DMS79 treated with DMSO at 0.1 percent for 48 hours (cell line): ENCODE results near the gene GALNT17.

Experiments used
- DNase-seq: peaks from one replicate; lab custom pipeline; 2025; lab: John Stamatoyannopoulos, UW

GALNT17 gene

DNA sequence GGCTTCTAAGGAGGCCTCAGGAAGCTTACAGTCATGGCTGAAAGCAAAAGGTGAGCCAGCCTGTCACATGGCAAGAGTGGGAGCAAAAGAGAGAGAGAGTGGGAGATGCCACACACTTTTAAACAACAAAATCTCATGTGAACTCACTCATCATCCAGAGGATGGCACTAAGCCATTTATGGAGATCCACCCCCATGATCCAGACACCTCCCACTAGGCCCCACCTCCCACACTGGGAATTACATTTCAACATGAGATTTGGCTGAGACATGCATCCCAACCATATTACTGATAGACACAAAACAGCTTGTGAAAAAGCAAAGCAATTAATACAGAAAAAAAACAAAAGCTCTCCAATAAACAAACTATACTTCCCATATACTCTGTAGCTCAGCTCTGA is 210.3 kb downstream of the GALNT17 start:
- no peak for DNase-seq

DNA sequence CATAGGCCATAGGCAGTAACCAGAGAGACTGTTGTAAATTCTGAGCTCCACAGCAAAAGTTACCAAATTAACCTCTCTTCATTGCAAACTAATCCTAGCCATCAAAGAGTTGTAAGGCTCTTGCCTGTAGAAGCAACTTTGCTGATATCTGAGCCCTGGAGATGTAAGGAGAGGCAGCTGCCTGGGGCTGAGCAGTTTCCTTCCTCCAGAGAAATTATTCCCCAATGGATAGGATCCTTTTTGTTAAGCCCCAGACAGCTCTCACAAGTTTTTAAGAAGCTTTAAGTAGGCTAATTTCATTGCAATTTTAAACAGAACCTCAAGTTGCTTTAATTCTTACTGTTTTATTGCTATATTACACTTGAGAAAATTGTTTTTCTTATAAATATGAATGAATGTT is 211.1 kb downstream of the GALNT17 start:
- DNase-seq = no peak

DNA sequence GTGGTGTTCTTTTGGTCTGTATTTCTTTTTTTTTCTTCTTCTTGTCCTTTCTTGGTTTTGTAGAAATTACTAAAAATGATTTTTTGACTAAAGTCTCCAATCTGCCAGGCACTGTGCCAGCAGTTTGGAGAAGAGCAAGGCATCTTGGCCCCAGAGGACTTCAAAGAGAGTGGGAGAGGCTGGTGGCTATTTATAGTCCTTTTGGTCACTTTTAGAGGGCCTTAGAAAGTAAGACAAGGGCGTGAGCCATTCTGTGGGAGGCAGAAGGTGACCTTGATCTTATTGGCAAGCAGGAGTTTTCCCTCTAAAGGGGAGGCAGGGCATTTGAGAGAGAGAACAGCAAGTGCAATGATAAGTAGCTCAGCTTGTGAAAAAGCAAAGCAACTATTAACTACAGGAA is 211.9 kb downstream of the GALNT17 start:
- no peak for DNase-seq

DNA sequence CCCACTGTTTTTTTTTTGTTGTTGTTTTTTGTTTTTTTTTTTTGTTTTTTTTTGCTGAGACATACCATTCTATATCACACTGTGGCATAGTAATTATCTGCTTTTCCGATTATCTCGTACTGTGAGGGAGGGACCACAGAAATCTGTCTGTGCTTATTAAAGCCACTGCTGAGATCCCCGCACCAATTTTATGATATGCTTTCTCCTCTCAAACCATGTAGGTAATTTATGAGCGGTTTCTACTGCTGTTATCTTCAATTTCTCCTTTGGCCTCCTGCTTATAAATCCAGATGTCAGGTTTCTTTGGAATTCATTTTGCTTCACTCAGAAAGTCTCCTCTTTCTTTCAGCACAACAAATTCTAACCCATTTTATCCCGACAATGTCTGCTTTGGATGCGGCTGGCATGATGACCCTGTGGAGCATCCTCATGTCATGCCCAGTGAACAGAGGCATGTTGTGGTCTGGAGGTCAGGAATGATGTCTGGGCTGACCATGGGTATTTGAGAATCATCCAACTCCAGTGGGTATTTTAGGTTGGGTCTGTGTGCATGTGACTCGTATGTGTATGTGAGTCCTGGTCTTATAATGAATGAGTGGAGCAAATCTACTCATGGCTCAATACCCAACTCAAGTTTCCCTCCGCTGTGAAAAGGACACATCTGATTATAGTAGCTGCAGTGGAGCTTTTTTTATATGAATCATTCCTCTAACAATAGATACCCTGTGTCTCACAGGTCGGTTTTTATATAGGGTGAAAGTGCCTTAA is 213.4 kb downstream of the GALNT17 start:
- no peak for DNase-seq

DNA sequence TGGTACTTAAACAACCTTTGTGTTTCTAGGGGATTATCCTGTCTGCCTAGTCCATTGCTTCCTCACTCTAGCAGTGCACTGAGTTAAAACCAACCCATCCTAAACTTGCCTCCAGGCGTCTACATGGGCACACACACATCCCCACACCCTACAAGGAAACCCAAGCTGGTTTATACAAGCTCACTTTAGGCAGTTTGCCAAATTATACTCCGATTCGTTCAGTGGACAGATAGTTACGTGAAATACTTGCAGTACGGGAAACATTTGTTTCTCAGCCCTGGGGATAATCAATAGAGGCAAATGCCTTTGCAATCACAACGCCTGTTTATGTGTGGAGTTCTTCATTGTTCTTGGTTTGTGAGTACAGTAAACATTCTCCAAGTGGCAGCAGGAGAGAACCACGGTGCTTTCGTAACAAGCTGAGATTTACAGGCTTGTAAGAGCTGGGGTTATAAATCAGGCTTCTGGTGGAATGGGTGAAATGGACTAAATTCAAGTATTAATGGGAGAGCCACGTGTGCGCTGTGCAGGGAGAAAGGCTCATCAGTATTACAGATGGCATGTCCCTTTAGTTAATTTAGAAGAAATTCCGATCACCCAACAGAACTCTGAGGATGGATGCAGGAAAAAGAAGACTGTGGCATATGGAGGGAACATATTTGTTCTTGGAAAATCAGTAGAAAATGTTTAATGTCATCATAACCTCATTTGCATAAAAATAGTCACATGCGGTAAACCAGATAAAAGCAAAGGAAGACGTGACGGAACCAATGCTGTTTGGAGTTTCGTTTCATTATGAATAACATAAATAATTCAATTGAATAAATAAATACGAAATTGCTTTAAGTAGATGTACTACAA is 217.1 kb downstream of the GALNT17 start:
- DNase-seq = no peak

DNA sequence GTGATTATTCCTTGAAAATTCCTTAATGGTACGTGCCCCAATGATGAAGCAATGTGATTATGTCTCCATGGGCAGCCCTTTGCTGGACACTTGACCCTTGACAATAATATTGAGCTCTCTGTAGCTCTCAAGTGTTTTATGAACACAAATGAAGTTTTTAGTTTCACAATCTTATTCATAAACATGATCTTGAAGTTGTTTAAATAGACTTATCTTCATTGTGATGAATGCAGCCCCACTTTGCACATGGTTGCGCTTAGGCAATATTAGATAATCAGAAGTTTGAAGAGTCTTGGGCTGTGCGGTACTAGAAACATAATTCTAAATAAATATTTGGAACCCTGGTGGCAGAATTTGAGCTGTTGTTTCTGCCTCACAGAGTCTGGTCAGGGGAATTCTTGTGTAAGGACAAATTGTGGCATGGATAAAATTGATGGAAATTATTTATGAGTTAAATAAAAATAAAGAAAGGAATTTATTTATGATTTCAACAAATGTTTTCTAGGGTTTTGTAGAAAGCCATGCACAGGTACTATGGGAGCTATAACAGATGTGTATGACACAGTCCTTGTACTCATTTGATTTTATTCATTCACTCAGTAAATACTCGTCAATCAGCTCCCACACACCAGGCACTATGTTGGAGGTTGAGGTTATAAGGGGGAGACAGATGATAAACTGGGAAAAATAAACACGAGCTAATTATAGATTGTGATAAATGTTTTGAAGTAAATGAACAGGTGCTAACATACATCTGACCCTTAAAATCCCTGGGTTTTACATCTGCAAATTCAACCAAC is 217.9 kb downstream of the GALNT17 start:
- no peak for DNase-seq

DNA sequence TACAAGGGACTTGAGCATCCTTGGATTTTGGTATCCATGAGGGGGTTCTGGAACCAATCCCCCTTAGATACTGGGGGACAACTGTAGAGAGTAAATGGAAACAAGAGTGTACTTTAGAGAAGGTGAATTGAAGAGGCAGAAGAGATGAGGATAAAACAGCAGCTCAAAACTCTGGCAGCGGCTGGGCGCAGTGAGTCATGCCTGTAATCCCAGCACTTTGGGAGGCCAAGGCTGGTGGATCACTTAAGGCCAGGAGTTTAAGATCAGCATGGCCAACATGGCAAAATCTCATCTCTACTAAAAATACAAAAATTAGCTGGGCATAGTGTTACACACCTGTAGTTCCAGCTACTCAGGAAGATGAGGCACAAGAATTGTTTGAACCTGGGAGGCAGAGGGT is 218.7 kb downstream of the GALNT17 start:
- DNase-seq = no peak

DNA sequence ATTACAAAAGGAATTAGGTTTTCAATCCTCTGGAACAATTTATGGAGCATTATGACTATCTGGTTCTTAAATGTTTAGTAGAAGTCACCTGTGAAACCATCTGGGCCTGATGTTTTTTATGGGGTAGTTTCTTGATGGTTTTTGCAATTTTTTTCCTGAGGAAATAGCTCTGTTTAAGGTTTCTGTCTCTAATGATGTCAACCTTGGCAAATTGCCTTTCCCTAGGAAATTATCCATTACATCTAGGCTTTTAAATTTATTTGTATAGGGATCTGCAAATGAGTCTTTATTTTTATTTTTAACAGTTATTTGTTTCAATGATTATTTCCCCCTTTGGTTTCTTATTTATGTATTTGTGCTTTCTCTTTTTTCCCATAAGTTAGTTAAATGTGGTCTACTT is 222.8 kb downstream of the GALNT17 start:
- DNase-seq = no peak

DNA sequence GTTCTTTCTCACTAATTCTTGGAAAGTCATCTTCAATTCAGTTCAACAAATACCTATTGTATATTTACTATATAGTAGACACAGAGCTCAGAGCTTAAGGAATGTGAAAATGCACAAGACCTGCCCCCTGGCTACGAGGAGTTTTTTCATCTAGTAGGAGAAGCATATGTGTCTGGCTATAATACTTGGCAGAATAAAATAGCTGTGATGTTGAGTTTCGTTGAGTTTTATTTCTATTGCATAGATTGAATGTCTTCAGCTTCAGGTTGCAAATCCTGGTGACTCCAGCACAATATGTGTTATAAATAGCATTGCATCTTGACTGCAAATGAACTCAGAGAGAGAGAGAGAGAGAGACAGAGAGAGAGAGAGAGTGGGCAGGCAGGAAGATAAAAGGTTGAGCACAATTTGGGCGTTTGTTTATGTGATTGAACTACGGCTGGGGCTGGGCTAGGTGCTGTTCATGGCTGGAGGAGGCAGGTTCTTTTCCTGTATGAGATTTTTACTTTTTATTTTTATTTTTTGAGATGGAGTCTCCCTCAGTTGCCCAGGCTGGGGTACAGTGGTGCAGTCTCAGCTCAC is 229.6 kb downstream of the GALNT17 start:
- DNase-seq = no peak

DNA sequence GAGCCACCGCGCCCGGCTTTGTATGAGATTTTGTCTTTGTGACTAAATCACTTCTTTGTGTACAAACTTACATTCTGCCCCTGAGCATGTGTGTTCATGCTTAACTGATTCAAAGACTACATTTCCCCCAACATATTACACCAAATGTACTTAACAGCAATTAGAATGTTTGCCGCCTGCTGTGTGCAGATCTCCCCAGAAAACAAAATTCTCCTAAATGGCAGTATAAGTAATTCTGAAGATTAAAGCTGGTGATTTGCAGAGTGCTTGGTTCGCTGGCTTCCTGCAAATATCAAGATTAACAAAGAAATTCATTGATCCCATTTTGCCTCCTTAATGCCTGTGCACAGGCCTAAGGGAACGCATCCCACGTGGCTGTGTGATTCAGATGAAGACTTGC is 230.3 kb downstream of the GALNT17 start:
- no peak for DNase-seq

DNA sequence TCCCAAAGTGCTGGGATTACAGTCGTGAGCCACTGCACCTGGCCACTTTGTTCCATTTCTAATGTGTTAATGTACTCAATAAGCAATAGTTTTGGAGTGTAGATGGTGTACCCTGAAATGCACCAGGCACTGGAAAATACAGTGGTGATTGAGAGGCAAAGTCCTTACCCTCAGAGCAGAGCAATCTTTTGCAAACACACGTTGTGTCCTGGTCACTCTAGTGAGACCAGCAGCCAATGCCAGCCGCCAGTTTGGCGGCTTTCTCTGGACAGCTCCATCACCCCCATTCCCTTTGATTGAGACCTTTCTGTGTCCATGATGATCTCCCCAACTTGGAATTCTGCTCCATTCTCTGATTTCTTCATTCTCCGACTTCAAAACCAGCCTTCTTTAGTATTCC is 231.3 kb downstream of the GALNT17 start:
- no peak for DNase-seq

DNA sequence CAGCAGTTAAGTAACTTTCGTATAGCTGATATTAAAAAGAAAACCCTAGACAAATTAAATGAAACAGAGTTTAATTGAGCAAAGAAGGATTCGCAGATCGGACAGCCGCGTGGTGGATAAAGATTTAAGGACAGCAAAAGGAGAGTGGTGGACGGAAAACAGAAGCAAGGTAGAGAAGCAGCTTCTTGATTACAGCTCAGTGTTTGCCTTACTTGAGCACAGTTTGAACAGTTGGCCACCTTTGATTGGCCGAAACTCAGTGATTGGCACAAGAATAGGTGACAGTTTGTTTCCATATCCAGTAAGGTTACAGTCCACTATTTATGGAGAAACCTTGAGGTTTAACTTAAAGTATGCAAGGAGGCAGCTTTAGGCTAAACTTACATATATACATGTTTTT is 231.7 kb downstream of the GALNT17 start:
- no peak for DNase-seq

DNA sequence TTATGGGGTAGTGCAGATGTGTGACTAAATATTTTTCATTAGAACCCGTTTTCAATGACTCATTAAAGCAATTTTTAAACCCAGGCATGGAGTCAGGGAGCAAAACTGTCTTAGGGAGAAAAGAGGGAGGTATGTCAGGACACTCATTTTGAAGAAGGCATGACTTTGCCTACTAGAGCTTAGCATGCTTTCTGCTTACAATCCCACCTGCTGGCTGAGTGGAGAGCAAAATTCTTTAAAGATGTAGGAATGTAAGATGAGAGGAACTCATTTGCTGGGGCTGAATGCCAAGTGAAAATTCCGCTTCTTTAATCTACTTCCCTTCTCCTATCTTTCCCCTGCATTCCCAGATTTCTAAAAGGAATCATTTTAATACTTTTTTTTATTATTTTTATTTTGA is 232.6 kb downstream of the GALNT17 start:
- no peak for DNase-seq

DNA sequence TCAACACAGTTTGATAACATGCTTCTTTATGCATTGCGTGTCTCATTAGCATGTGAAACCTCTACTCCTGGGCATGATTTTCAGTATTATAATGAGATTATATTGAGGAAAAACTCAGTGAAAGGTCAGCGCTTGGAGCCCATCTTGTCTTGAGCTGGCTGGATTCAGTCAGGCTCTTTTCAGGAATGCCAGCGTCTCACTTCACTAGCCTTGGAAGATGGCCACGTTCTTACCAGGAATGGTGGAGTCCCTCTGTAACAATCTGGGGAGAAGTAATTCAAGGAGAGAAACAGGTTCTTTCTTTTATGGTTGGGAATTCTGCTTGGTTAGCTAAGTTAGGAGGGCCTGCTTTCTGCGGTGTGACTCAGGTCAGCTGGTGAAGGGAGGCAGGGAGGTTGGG is 241.0 kb downstream of the GALNT17 start:
- no peak for DNase-seq

DNA sequence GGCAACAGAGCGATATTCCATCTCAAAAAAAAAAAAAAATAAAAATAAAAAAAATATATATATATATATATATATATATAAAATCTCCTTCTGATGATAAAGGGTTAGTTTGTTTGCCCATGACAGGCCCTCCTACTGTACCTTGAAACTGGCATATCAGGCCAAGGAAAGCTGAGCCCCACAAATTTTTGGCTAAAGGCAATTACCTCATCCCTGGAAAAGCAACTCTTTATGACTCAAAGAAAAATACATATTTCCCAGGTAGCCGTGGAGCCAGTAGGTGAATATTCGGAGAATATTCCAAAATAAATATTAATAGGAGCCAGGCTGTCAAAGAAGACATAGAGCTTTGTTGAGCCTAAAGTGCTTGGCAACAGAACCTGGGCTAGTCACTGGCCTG is 245.1 kb downstream of the GALNT17 start:
- DNase-seq = no peak

DNA sequence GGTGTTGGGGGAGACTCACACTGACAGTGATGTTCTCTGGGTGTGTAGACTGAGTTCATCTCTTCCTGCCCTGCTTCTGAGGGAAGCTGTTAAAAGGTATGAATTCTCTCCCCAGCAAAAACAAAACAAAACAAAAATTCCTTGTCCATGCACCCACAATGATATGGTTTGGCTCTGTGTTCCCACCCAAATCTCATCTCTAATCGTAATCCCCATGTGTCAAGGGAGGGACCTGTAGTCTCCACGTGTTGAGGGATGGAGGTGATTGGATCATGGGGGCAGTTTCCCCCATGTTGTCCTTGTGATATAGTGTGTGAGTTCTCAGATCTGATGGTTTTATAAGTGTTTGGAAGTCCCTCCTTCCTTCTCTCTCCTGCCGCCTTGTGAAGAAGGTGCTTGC is 245.5 kb downstream of the GALNT17 start:
- no peak for DNase-seq

DNA sequence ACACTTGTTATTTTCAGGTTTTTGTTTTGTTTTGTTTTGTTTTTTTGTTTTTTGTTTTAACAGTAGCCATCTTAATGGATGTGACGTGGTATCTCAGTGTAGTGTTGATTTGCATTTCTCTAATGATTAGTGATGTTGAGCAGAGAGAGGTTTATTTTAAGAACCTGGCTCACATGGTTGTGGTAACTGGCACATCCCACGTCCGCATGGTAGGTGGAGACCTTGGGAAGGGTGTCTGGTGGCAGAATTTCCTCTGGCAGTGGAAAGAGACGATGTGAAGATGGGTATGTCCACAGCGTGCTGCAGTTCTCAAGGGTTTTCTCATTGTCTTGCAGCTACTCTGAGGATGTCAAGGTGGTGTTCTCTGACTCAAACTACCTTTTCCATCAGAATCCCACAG is 252.2 kb downstream of the GALNT17 start:
- DNase-seq = no peak

DNA sequence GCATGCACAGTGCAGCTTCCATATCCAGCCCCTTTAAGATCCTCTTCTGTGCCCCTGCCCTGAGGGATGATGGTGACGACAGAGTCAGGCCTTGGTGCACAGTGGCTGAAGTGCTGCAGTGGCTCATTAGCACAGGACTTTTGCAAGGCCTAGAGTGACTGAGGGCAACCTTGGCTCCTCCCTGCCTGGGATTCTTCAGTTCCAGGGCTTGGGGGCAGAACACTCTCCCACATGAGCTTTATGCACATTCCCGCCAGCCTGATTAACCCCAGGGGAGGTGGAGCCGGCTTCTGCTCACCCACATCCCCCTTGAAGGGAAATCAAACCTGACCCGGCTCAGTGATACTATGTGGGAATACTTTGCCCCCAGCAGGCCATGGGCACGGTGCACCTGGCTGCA is 253.4 kb downstream of the GALNT17 start:
- DNase-seq = no peak

DNA sequence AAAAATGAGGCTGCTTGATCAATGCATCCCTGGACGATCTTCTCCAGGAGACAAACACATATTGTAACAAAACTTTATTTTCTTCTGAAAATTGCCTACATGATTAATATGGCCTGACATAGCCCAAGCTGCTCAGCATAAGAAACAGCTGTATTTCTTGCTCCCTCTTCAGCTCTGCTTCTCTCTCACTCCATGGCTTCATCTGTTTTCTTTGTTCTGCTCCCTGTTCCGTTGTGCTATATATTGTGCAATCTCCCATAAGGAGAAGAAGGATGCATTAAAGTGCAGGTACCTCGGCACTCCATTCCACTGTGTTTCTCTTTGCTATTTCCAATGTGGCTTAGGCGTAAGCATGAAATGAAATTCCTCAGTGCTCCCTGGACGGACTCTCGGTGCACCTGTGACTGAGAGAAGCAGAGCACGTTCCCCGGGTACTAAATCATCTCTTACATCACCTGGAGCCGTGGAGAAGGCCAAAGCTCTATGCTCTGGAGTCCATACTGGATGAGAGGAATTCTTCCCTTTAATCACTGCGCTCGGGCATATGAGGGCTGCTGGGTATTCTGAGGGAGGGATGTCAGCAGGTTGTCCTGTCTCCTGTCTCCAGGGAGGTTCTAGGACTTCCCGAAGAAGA is 254.3 kb downstream of the GALNT17 start:
- DNase-seq = no peak

DNA sequence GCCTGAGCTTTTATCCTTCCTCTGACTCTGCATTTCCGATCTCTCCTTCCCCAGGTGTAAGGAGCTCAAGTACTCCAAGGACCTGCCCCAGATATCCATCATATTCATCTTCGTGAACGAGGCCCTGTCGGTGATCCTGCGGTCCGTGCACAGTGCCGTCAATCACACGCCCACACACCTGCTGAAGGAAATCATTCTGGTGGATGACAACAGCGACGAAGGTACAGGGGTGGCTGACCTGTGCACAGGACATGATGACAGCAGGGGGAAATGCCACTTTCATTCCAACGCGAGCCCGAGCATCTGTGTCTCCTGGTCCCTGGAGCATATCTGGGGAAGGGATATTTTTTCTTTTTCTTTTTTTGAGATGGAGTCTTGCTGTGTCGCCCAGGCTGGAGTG is 256.2 kb downstream of the GALNT17 start:
- DNase-seq = no peak

DNA sequence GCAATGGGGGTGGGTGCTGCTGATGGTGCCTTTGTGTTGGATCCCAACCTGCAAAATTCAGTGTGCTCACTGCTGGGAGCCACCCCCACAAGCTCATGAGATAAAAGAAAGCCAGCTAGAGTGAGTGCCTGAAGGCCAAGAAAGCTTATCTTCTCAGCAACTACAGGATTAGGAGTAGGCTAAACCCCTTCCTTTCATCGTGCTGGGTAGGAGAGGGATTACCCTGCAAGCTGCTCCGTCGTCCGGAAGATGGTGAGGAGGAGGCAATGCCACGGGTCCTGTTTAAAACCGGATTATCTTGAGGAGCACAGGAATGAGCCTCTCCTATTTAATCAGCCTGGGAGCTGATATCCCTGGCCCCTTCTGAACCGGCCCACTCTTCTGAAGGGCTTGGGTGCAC is 258.0 kb downstream of the GALNT17 start:
- no peak for DNase-seq

DNA sequence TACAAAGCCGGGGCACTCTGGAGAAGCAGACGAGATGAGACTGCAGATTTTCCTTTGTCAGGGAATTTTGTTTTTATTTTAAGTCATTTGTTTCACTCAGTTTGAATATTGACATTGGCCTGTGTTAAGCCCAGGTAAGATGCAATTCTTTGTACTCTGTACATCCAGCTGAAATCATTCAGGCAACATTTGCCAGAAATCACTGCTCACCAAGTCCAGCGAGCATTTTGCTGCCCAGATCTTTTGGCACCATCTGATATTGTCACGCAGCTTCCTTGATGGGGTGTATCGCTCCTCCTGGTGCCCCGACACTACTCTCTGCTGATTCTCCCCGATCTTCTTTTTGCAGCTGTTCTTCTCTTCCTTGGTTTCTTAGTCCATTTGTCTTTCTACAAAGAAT is 261.7 kb downstream of the GALNT17 start:
- DNase-seq = no peak
